Neutrophil (primary cell): ENCODE measurements around the gene HACD4.

Experiments used
- H3K27ac ChIP-seq: fragments of 200-600 bp; sonication (generic); 2 replicates; pipeline ENCODE4 v1.5.1; 2016; ENCODE audit warnings: mild to moderate bottlenecking, moderate library complexity
- H3K27me3 ChIP-seq: fragments of 200-600 bp; sonication (generic); 2 replicates; pipeline ENCODE4 v1.6.0; 2016; ENCODE audit warnings: mild to moderate bottlenecking
- H3K36me3 ChIP-seq: fragments of 200-600 bp; sonication (generic); 2 replicates; pipeline ENCODE4 v1.5.1; 2017
- H3K4me1 ChIP-seq, 2 experiments: fragments of 200-600 bp in 1 of 2; sonication (generic) in 1 of 2; 1 replicate in 1 of 2; 2 replicates in 1 of 2; pipeline versions ENCODE4 v1.5.1 to v1.6.1; 2013 to 2016; ENCODE audit warnings: low read depth in 1 of 2, low read length in 1 of 2, mild to moderate bottlenecking in 1 of 2, moderate library complexity in 1 of 2; ENCODE audit not compliant: control insufficient read depth in 1 of 2, insufficient read depth in 1 of 2
- H3K4me3 ChIP-seq, 2 experiments: fragments of 200-600 bp in 1 of 2; sonication (generic) in 1 of 2; 1 replicate in 1 of 2; 2 replicates in 1 of 2; pipeline ENCODE4 v1.5.1; 2013 to 2016; ENCODE audit warnings: low read depth in 1 of 2, low read length in 1 of 2, mild to moderate bottlenecking in 1 of 2, moderate library complexity in 1 of 2
- H3K9me3 ChIP-seq: fragments of 200-600 bp; sonication (generic); 2 replicates; pipeline ENCODE4 v1.5.1; 2016
- TF ChIP-seq, protein P1 (sequence below): fragments of 200-600 bp; sonication (generic); IDR thresholded peaks from 2 replicates; pipeline ENCODE4 v1.5.1; 2016; ENCODE audit warnings: antibody characterized with exemption

HACD4 gene

DNA sequence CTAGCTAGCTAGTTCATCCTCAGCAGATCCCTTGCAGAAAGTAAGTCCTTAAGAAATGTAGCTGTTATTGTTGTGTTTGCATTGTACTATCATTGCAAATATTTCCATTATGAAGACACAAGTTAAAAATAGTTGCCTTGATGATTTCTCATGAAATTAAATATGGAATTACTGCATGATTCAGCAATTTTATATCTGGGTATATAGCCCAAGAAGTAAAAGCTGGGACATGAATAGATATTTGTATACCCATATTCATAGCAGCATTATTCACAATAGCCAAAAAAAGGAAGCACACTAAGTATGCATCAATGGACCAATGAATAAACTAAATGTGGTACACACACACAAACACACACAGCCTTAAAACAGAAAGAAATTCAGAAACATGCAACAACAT, 39.5 kb upstream of the HACD4 start:
- H3K27ac ChIP-seq, result no peak overlapping the region
- H3K36me3 ChIP-seq, result no peaks in the 10 kb centered on the region
- TF ChIP-seq, protein P1, sequence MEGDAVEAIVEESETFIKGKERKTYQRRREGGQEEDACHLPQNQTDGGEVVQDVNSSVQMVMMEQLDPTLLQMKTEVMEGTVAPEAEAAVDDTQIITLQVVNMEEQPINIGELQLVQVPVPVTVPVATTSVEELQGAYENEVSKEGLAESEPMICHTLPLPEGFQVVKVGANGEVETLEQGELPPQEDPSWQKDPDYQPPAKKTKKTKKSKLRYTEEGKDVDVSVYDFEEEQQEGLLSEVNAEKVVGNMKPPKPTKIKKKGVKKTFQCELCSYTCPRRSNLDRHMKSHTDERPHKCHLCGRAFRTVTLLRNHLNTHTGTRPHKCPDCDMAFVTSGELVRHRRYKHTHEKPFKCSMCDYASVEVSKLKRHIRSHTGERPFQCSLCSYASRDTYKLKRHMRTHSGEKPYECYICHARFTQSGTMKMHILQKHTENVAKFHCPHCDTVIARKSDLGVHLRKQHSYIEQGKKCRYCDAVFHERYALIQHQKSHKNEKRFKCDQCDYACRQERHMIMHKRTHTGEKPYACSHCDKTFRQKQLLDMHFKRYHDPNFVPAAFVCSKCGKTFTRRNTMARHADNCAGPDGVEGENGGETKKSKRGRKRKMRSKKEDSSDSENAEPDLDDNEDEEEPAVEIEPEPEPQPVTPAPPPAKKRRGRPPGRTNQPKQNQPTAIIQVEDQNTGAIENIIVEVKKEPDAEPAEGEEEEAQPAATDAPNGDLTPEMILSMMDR, result no peak
- H3K4me3 ChIP-seq, result no peak overlapping the region
- no peaks in the 10 kb centered on the region for H3K27me3 ChIP-seq
- H3K9me3 ChIP-seq, result no peaks in the 10 kb centered on the region
- H3K4me1 ChIP-seq, result peaks cover 0 to 4% of the 10 kb centered on the region in 2 experiments

DNA sequence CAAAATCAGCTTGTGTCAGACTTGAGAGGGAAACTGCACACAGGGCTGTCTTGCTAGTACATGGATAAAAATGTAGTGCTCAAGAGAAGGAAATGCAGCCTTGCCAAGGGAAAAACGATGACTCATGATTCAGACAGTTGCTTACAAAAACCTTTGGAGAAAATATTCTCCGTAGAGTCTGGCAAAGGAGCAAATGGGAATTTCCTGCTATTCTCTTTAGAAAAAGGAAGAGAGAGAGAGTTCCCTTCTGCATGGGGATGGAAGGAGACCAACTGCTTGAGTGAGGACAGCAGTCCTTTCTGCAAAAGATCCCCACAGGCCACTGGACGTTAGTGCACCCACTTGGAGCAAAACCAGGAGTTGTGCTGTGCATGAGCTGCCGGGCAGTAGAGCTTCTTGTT, 38.7 kb upstream of the HACD4 start:
- Histone ChIP-seq H3K36me3 (no peaks in the 10 kb centered on the region), H3K4me3 (no peak overlapping the region), H3K9me3 (no peaks in the 10 kb centered on the region), H3K27me3 (no peaks in the 10 kb centered on the region), H3K27ac (no peak overlapping the region), H3K4me1 (peaks cover 0 to 4% of the 10 kb centered on the region in 2 experiments)
- TF ChIP-seq, protein P1, result no peak

DNA sequence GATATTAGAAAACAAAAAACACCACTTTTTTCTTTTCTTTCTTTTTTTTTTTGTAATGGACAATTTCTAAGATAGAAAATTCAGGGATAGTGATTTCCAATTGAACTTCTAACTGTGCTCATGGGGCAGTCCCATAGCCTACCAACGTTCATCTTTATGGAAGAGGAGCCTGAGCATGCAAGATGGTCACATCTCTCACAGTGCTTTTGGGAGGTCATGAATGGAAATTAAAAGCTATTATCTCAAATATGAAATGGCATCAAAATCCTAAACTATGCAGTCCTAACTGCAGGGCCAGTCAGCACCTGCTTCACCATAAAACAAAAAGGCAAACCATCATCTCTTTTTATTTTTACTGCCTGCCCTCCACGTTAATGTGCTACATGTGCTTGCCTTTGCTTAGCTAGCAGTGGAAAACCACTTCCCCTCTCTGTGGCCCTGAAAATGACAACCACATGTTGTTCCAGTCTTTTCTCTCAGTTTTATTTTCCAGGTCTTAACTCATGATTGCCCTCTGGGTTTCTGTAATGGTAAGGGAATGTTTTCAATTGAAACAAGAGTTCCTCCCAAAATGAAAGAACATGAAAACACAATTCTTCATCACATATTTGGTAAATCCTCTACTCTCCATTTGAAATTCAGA, 29.6 kb upstream of the HACD4 start:
- TF ChIP-seq, protein P1, result no peak
- H3K9me3 ChIP-seq, result no peaks in the 10 kb centered on the region
- no peaks in the 10 kb centered on the region for H3K4me1 ChIP-seq
- H3K36me3 ChIP-seq, result no peaks in the 10 kb centered on the region
- no peak overlapping the region for H3K4me3 ChIP-seq
- H3K27me3 ChIP-seq, result no peaks in the 10 kb centered on the region
- H3K27ac ChIP-seq, result no peak overlapping the region

DNA sequence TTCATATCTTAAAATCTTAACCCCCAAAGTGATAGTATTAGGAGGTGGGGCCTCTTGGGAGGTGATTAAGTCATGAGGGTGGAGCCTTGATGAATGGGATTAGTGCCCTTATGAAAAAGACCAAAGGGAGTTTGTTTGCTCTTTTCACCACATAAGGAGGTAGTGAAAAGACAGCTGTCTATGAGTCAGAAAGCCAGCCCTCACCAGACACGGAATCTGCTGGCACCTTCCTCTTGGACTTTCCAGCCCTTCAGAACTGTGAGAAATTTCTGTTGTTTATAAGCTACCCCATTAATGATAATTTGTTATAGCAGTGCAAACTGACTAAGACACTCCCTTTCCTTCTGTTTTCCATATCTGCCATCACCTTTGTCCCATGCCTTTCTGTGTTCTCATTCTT, 25.5 kb upstream of the HACD4 start:
- no peaks in the 10 kb centered on the region for H3K36me3 ChIP-seq
- no peaks in the 10 kb centered on the region for H3K9me3 ChIP-seq
- H3K27ac ChIP-seq, result no peak overlapping the region
- no peak overlapping the region for H3K4me3 ChIP-seq
- no peaks in the 10 kb centered on the region for H3K4me1 ChIP-seq
- TF ChIP-seq, protein P1, result no peak
- H3K27me3 ChIP-seq, result no peaks in the 10 kb centered on the region

DNA sequence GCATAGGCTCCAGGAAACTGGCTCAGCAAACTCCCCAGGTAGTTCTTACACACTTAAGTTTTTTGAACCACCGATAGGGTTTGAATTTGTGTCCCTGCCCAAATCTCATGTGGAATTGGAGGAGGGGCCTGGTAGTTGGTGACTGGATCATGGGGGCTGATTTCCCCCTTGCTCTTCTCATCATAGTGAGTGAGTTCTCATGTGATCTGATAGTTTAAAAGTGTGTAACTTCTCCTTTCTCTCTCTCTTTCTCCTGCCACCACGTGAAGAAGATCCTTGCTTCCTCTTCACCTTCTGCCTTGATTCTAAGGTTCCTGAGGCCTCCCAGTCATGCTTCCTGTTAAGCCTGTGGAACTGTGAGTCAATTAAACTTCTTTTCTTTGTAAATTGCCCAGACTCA, 22.4 kb upstream of the HACD4 start:
- TF ChIP-seq, protein P1, result no peak
- no peaks in the 10 kb centered on the region for H3K36me3 ChIP-seq
- H3K9me3 ChIP-seq, result no peaks in the 10 kb centered on the region
- H3K4me1 ChIP-seq, result no peaks in the 10 kb centered on the region
- peak overlapping the region; percentile 48 for H3K27ac ChIP-seq
- H3K27me3 ChIP-seq, result no peaks in the 10 kb centered on the region
- no peak overlapping the region for H3K4me3 ChIP-seq
